KG1 (cell line): ENCODE data around the gene GSK3B.
"Not testable (repeated sequence)": the region's sequence is repeated elsewhere in the genome, so short reads cannot be mapped to it uniquely, and the experiment has no call there.

ENCODE experiments used
- DNase-seq: peaks from one replicate; lab custom pipeline; 2025; lab: John Stamatoyannopoulos, UW

GSK3B gene

DNA sequence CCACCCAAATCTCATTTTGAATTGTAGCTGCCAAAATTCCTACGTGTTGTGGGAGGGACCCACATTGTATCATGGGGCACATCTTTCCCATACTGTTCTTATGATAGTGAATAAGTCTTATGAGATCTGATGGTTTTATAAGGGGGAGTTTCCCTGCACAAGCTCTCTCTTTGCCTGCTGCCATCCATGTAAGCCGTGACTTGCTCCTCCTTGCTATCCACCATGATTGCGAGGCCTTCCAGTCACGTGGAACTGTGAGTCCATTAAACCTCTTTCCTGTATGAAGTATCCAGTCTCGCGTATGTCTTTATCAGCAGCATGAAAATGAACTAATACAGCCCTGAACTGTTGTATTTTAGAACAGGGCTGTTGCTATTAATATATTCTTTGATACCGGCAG is 40.6 kb downstream of the GSK3B start:
- not testable (repeated sequence) for DNase-seq

- DNase-seq = no peak
These were observed 41.6 kb downstream of the GSK3B start for GRCh38 chr3:120052677-120053076.

GRCh38 chr3:120052225-120052624 is 42.0 kb downstream of the GSK3B start:
- DNase-seq = no peak

DNA sequence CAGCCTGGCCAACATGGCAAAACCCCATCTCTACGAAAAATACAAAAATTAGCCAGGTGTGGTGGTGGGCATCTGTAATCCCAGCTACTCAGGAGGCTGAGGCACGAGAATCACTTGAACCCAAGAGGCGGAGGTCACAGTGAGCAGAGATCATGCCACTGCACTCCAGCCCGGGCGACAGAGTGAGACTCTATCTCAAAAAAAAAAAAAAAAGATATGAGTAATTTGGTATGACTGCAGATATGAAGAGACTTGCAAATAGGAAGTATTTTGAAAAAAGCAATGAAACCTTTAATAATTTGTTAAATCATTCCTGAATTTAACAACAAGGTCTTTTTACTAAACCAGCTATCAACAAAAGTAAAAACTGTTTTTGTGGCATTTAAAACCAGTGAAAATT is 42.7 kb downstream of the GSK3B start:
- not testable (repeated sequence) for DNase-seq

- DNase-seq = no peak
These were observed 44.2 kb downstream of the GSK3B start for GRCh38 chr3:120049881-120050539.

DNA sequence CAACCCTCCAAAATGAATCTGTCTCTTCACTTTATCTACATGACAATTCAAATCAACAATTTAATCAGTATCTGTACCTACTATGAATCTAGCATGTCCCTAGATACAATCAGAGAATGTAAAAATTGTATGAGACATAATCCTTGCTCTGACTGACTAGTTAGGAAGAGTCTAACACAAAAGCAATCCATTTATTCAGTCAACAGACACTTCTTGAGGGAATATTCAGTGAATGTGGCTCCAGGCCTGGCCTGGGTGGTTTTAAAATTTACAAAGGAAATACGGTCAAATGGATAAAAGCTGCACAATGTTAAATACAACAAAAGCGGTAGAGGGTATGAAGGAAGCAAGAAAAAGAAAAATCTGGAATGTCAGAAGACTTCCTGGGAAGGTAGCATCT is 45.2 kb downstream of the GSK3B start:
- no peak for DNase-seq

- no peak for DNase-seq
These were observed 45.7 kb downstream of the GSK3B start for GRCh38 chr3:120048355-120049041.

- no peak for DNase-seq
These were observed 46.6 kb downstream of the GSK3B start for GRCh38 chr3:120047686-120048085.

DNA sequence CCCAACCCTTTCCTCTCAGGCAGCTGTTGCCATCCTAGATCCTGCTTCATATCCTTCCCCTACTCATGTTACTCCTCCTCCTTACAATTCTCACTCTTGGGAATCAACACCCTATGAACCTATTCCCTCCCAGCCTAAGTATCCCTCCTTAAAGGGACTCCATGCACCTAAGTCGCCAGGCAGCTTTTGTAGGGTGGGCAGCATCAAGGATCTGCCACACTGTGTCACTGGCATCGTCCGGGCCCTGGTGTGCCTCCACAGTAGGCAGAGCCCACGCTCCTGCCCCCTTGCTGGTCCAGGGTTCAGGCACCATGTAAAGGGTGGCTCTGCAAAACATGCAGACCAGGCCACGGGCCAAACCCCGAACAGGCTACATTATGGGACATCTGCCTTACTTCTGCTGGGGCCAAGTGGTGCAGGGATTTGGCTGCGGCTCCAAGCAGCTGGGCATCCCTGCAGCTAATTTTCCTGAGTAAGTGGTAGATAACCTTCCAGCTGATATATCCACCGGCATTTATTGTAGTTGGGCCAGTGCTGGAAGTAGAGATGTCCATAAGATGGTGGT is 53.4 kb downstream of the GSK3B start:
- no peak for DNase-seq

DNA sequence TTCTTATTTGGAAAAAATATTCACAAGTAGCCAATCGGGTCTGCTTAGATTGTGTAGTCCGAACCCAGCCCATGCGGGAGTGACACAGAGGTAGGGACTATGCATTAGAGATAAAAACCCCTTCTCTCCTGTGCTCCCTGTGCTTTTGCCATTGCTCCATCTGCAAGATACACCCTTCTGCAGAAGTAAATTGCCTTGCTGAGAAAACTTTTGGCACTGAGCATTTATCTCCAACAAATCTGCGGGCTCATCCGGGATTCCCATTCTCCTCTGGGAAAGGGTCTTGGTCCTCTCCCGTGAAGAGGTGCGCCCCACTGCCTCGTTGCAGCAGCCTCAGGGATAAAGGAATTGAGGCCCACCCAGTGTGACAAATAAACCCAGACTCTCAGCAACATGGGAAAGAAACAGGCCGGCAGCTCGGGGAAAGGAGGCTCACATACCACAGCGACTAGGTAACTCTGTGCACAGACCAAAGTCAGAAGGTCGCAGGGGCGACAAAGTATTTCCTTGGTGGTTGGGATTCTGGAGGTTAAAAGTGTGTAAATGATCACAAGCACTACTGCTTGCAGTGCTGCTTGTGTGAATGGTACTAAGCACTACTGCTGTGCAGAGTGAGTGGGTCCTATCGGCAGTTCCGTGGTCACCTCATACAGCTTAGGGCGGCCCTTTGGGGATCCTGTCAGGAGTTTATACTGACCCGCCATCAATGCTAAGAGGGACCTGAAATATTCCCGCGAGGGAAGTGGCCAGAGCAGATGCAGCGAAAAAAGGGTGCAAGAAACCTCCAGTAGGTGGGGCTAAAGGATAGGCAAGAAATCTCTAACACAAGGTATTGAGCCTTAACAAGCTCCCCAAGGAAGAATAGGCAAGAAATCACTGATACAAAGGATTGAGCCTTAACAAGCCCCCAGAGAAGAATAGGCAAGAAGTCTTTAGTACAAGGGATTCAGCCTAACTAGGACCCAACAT is 54.3 kb downstream of the GSK3B start:
- no peak for DNase-seq

DNA sequence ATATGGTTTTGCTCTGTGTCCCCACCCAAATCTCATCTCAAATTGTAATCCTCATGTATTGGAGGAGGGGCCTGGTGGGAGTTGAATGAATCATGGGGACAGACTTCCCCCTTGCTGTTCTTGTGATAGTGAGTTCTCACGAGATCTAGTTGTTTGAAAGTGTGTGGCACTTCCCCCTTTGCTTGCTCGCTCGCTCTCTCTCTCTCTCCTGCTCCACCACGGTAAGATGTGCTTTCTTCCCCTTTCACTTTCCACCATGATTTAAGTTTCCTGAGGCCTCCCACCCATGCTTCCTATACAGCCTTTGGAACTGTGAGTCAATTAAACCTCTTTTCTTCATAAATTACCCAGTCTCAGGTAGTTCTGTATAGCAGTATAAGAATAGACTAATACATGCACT is 60.7 kb downstream of the GSK3B start:
- DNase-seq = no peak

DNA sequence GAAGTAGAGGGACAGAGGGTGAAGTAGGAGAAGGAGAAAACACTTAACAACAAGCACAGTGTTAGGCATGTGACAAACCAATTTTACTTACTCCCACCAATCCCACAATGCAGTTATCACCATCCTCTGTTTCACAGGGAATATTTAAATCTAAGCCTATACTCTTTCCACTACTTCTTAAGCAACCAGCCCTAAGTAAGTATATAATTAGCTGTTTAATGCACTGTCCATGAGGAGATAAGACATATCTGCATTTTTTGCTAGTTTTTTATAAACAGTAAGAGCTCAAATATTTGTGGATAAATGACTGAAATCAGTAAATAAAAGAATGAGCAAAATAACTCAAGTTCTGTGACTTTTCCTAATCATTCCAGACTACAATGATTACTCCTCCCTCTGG is 62.7 kb downstream of the GSK3B start:
- no peak for DNase-seq

DNA sequence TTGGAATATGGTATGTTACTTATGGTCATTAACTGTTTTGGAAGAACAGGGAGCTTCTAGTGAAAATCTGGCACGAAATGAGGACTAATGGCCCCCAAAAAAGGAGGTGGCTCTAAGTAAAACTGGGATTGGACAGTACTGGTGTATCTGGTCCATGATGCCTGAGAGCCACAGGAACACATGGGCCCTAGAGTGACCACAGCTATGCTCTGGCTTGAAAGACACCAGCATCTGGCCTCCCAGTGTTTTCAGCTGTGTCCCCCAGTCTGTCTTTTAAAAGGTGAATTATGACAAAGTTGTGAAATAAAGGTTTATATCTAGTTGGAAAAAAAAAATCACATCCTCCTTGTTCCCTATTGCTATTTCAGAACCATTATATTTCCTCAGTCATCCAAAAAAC is 64.5 kb downstream of the GSK3B start:
- no peak for DNase-seq

GRCh38 chr3:120028271-120029047 is 65.8 kb downstream of the GSK3B start:
- DNase-seq = no peak

- no peak for DNase-seq
These were observed 67.0 kb downstream of the GSK3B start for GRCh38 chr3:120027226-120027625.

DNA sequence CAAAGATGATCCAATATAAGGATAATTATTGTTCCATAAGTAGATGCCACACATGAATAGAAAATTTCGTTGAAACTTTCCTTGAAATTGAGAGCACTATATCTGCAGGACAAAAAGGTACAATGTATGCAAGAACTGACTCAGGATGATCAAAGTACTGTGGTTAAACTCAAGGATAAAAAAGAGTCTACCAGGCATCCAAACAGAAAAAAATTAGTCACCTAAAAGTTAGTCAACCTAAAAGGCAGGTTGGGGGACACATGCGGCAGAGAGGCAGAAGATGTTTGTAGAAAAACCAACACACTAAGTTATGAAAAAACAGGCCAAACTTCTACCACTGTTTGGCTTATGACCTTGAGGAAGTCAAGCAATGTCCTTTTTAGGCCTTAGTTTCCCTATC is 68.7 kb downstream of the GSK3B start:
- DNase-seq = no peak

GRCh38 chr3:120024103-120024502 is 70.1 kb downstream of the GSK3B start:
- no peak for DNase-seq

GRCh38 chr3:120022729-120023128 is 71.5 kb downstream of the GSK3B start:
- DNase-seq = no peak

DNA sequence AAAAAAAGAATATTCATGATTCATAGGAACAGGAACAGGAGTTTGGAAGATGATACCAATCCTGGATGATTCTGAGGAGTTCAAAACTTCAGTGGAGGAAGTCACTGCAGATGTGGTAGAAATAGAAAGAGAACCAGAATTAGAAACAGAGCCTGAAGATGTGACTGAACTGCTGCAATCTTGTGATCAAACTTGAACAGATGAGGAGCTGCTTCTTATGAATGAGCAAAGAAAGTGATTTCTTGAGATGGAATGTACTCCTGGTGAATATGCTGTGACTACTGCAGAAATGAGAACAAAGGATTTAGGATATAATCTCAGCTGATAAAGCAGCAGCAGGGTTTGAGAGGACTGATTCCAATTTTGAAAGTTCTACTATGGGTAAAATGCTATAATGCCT is 72.7 kb downstream of the GSK3B start:
- no peak for DNase-seq

GRCh38 chr3:120018299-120018698 is 75.9 kb downstream of the GSK3B start:
- DNase-seq = no peak

DNA sequence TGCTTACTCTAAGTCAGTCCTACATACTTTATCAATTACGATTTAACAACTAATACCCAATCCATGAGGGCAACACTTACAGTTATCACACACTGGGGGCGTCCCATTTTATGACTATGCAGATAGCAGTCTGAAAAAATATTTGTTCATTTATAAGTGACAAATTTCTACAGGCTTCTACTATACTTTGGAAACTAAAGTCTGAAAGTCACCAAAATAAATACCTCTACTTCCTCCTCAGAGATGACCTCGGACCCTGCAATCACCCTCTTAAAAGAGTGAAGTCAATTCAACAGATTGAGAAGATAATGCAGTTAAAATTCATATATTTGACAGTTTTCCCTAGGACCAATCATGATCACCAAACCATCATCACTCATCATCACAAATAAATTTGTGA is 76.6 kb downstream of the GSK3B start:
- no peak for DNase-seq

DNA sequence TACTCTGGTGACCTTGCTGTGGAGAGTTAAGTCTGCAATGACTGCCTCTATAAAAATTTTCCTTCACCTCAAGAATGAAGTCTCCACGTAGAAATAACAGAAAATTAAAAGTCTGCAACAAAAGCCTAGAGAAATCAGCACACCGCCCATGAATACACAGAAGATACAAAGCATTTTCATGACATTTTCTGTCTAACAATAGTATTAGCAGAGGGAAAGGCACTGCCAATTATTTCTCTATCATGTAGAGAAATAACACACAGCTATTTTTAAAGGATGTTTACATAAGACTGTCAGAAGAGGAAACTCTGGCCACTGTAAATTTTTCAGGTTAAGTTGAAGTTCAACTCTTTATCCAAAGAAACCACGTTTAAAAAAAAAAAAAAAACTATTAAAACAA is 80.8 kb downstream of the GSK3B start:
- DNase-seq = no peak
